PFSK-1 (cell line): ENCODE measurements around the gene MIA.

ENCODE experiments used
- FOXP2 ChIP-seq: optimal IDR thresholded peaks from 2 replicates; pipeline ENCODE3; 2011; ENCODE audit warnings: borderline replicate concordance, control low read depth, inconsistent platforms; ENCODE audit not compliant: insufficient read depth; ENCODE audit errors: extremely low read length, extremely low read depth
- POLR2AphosphoS5 ChIP-seq: IDR thresholded peaks from 2 replicates; pipeline ENCODE4 v1.6.1; 2012; ENCODE audit warnings: low read depth, mild to moderate bottlenecking, control low read depth, low read length, moderate library complexity
- SIN3A ChIP-seq: IDR thresholded peaks from 2 replicates; pipeline ENCODE4 v1.6.1; 2012; ENCODE audit warnings: mild to moderate bottlenecking, low read length, moderate library complexity, borderline replicate concordance; ENCODE audit not compliant: insufficient read depth
- TAF1 ChIP-seq: IDR thresholded peaks from 2 replicates; pipeline ENCODE4 v1.6.1; 2012; ENCODE audit warnings: low read length, control low read depth, borderline replicate concordance; ENCODE audit not compliant: insufficient read depth
- TF ChIP-seq, protein P1 (sequence below), 2 experiments: IDR thresholded peaks; 2 replicates each; pipeline versions ENCODE4 v1.6.1 to v1.8.0; 2011 to 2012; ENCODE audit warnings: low read depth in 2 of 2, low read length in 2 of 2, control low read depth in 1 of 2, inconsistent platforms in 1 of 2, mild to moderate bottlenecking in 1 of 2, moderate library complexity in 1 of 2; ENCODE audit not compliant: insufficient read depth in 1 of 2

MIA gene

DNA sequence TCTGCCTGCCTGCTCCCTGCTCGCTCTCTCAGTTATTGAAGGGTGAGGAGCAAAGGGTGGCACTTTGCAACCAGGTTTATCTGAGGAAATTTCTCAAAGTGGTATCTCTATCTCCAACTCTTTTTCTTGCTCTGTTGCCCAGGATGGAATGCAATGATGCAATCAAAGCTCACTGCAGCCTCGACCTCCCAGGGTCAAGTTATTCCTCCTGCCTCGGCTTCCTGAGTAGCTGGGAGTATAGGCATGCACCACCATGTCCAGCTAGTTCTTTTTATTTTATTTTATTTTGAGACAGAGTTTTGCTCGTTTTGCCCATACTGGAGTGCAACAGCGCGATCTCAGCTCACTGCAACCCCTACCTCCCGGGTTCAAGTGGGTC is 29.9 kb upstream of the MIA start:
- TF ChIP-seq POLR2AphosphoS5, result no peak
- TF ChIP-seq SIN3A, result no peak
- no peak for TF ChIP-seq TAF1
- TF ChIP-seq, protein P1, sequence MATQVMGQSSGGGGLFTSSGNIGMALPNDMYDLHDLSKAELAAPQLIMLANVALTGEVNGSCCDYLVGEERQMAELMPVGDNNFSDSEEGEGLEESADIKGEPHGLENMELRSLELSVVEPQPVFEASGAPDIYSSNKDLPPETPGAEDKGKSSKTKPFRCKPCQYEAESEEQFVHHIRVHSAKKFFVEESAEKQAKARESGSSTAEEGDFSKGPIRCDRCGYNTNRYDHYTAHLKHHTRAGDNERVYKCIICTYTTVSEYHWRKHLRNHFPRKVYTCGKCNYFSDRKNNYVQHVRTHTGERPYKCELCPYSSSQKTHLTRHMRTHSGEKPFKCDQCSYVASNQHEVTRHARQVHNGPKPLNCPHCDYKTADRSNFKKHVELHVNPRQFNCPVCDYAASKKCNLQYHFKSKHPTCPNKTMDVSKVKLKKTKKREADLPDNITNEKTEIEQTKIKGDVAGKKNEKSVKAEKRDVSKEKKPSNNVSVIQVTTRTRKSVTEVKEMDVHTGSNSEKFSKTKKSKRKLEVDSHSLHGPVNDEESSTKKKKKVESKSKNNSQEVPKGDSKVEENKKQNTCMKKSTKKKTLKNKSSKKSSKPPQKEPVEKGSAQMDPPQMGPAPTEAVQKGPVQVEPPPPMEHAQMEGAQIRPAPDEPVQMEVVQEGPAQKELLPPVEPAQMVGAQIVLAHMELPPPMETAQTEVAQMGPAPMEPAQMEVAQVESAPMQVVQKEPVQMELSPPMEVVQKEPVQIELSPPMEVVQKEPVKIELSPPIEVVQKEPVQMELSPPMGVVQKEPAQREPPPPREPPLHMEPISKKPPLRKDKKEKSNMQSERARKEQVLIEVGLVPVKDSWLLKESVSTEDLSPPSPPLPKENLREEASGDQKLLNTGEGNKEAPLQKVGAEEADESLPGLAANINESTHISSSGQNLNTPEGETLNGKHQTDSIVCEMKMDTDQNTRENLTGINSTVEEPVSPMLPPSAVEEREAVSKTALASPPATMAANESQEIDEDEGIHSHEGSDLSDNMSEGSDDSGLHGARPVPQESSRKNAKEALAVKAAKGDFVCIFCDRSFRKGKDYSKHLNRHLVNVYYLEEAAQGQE (IDR thresholded peaks at IDR 0.05; ENCODE audit: insufficient read depth in 1 of 2, low read depth in 2 of 2, low read length in 2 of 2), result no peak
- TF ChIP-seq FOXP2, result no peak

DNA sequence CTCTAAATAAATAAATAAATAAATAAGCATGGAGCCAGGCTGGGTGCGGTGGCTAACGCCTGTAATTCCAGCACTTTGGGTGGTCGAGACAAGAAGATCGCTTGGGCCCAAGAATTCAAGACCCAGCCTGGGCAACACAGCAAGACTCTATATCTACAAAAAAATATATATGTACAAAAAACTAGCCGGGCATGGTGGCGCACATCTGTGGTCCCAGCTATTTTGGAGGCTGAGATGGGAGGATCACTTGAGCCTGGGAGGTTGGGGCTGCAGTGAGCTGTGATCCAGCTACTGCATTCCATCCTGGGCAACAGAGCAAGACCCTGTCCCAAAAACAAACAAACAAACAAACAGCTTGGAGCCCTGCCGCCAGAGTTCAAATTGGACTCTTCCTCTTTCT is 27.8 kb upstream of the MIA start:
- TF ChIP-seq SIN3A (no peak), FOXP2 (no peak), POLR2AphosphoS5 (no peak), TAF1 (no peak)
- TF ChIP-seq, protein P1 (IDR thresholded peaks at IDR 0.05; ENCODE audit: insufficient read depth in 1 of 2, low read depth in 2 of 2, low read length in 2 of 2), result no peak

DNA sequence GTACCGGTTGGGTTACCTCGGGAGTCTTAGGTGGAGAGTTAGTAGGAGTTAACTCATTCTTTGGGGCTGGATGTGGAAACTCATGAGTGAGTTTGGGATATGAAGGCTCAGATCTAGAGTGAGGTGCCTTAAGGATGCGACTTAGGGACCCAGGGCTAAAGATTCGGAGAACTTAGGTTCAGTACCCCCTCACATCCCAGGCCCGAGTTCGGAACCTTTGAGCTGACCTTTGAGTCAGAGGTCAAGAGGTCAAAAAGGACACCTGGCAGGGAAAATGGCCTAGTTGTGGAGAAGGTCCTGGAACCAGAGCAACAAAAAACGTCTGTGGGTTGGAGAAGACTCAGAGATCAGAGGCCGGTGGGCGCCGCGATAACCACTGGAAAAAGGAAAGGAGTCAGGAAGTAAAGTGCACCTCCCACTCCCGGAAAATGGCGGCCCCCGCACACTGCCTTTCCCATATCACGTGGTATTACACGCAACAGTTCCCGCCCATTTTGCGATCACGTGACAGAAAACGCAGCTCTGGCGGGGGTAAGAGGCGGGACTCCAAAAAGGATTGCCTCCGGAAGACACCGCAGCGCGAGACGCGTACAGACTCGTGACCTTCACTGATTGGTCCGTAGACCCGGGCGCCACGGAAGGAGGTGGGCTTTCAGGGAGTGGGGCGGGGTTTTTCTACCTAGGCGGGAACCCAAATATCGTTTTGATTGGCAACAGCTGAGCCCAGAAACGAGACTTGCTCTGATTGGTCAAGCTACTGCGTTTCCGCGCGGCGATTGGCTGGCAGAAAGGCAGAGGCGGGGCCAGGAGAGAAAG is 25.1 kb upstream of the MIA start, which contains the start of gene ACTMAP:
Gene ACTMAP, minus strand, starts transcription at position 420 of the 816 bp plus-strand sequence. CDS start 674 bp downstream, outside the sequence.
- TF ChIP-seq FOXP2 (peak; percentile 70), POLR2AphosphoS5 (peak; percentile 9), SIN3A (peak; percentile 72; the same call in 1 of the 2 replicates), TAF1 (peak; percentile 82; the same call in 1 of the 2 replicates)
- TF ChIP-seq, protein P1 (IDR thresholded peaks at IDR 0.05; ENCODE audit: insufficient read depth in 1 of 2, low read depth in 2 of 2, low read length in 2 of 2), result no peak

DNA sequence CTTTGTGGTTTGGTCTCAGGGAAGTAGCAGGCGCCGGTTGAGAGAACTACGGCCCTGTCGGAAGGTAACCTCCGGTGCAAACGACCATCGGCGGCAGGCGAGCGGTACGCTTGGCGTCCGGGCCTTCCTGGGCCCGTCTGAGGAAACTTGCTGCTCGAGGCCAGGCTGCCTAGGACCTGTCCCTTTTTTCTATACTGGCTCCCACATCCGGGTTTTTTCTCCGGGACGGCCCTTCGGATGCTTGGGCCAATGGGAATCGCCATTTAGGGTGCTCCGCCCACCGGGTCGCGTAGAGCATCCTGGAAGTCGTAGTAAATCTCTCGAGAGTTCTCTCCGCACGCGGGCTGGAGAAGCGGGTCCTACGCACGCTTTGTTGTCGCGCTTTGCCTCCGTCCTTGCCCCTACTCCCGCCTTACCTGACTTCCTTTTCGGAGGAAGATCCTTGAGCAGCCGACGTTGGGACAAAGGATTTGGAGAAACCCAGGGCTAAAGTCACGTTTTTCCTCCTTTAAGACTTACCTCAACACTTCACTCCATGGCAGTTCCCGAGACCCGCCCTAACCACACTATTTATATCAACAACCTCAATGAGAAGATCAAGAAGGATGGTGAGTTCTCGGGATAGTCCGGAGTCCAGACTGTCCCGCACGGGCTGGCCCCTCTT is 24.3 kb upstream of the MIA start, which contains the start of gene SNRPA:
Gene SNRPA, plus strand, starts transcription at position 330 of the 664 bp plus-strand sequence. Its CDS starts 206 bp downstream, at position 536.
- peak; percentile 91 for TF ChIP-seq POLR2AphosphoS5
- peak; percentile 68; the same call in 1 of the 2 replicates for TF ChIP-seq TAF1
- TF ChIP-seq, protein P1 (IDR thresholded peaks at IDR 0.05; ENCODE audit: insufficient read depth in 1 of 2, low read depth in 2 of 2, low read length in 2 of 2), result no peak; a peak in 1 of 4 replicates
- TF ChIP-seq SIN3A, result peak; percentile 77; the same call in 1 of the 2 replicates
